GM21381 (cell line): Measurements from ENCODE around the gene BTBD3.

Experiments
- ATAC-seq: cut with Tn5 transposase; IDR thresholded peaks from one replicate; pipeline ENCODE4 v1.9.1; 2021; ENCODE audit warnings: mild to moderate bottlenecking, moderate library complexity; ENCODE audit not compliant: unreplicated experiment

The BTBD3 gene

DNA sequence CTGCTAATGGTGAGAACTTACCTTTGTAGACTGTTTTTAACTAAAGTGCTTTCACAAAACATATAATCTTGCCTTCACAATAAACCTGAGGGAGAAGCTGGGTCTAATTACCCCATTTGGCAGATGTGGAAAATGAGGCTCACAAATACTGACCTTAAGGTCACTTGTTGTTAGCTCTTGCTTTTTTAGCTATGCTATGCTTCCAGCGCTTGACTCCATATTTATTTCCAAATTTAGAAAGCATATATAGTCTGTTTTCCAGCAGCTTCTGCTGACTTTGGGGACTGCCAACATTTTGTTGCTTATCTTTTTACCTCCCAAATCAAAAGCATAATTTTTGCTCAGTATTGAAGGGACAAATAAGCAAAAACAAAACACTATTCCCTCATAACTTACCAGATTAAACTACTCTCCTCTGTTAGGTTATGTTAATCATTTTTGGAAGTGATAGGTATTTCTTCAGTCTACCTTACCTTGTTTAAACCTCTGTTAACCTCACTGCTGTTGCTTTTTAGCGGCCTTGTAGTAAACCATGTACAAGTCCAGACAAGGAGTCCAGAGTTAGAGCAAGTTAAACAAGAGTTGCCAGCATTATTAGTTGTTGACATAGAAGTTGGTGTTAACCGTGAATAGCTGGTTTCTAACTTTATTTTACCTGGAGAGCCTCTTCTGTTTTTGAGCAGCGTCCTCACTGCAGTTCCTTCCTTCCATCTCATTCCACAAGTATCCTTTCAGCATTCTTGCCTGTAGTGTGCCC is 4.9 kb upstream of the BTBD3 start:
- ATAC-seq = no peak

DNA sequence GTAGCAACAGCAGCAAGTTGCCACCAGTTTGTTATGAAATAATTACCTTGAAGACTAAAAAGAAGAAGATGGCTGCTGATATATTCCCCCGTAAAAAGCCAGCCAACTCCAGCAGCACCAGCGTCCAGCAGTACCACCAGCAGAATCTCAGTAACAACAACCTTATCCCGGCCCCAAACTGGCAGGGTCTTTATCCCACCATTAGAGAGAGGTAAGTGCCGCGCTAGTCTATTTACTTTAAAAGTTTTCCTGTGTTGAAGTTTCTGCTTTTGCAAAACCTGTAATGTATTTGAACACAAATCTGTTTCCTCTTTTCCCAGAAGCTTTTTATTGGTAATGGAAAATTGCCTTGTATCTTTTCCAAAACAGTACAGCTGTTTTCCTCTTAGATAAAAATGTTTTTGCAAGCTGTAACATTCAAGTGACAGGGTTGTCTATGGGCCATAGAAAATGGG is 725 bp downstream of the BTBD3 start:
- no peak for ATAC-seq

DNA sequence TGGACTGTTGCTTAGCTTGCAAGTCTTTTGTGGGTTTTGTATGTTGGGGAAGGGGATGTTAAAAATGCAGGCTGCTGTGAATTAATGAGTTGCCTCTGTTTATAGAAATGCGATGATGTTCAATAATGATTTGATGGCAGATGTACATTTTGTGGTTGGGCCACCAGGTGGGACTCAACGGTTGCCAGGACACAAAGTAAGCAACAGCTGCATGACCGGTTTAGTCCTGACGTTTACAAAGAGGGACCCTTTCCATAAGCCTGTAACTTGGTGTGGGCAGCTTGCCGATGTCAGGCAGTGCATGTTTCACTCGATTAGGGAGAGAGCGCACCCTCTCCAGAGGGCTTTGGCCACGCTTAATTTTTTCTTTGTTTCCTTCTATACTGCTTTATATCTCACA is 1.3 kb downstream of the BTBD3 start:
- ATAC-seq = no peak

DNA sequence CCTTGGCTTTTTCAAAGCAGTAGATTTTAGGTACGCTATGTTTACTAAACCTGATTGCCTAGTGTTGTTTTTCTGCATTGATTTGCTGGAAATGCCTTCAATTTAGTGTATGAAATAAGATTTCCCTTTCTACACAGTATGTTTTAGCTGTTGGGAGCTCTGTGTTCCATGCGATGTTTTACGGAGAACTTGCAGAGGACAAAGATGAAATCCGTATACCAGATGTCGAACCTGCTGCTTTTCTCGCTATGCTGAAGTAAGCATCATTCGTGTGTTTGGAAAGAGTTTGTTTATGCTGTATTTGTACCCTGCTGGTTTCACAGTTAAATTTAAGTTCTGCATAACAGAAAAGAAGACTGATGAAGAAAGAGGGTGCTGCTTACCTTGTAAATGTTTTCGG is 1.9 kb downstream of the BTBD3 start:
- ATAC-seq = no peak

DNA sequence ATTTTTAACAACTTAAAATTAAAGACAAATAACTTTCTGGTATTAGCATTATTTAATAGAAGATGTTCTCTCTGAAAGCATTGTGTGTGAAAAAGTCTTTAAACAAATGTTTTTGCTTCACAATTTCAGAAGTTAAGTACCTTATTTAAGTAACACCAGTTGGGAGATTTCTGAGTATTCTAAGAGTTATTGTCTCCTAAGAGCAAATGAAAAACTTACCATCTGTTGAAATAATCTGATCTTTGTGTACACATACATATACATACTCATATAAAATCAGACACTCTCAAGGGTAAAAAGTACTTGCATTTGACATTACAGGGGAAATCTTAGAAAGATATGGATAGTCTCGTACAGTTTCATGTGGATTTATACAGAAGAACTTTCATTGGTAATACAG is 2.4 kb downstream of the BTBD3 start:
- no peak for ATAC-seq

DNA sequence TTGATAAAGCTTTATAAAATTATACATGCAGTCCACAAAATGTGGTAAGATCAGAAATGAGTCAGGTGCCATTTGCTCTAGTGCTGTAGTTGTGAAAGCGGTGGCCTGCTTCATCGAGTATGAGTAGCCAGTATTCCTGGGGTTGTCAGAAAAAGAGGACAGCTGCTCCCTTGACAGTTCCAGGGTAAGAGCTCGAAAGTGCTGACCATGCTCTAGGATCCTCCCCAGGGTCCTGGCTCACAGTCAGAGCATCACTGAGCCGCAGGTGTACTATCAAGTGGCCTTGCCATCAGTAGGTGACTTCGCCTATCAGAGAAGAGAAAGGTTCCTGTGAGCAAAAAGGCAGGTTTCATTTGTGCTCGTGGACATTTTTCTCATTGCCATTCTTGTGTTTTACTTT is 3.6 kb downstream of the BTBD3 start:
- no peak for ATAC-seq

DNA sequence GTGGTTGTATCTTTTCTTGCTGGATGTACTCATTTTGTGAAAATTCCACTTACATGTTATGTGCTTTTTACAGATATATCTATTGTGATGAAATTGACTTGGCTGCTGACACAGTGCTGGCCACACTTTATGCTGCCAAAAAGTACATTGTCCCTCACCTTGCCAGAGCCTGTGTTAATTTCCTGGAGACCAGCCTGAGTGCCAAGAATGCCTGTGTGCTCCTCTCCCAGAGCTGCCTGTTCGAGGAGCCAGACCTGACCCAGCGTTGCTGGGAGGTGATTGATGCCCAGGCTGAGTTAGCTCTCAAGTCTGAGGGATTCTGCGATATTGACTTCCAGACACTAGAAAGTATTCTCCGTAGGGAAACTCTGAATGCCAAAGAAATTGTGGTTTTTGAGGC is 4.9 kb downstream of the BTBD3 start:
- no peak for ATAC-seq

DNA sequence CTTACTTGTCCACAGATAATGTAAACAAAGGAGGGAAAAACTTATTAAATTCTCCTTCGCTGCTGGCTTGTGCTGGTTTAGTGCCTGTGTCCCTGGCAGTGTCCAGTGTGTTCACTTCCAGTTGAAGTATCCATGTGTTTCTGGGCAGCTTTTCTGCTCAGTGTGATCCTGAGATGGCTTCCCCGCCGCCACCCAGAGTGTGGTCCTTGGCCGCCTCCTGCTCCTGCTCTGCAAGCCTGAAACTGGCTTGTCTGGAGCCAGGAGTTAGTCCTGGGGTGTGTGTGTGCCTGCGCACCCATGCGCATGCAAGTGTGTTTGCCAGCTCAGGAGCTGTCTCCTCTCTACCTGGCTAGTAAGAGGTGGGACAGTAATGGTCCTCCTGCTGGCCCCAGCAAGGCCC is 7.2 kb downstream of the BTBD3 start:
- no peak for ATAC-seq

DNA sequence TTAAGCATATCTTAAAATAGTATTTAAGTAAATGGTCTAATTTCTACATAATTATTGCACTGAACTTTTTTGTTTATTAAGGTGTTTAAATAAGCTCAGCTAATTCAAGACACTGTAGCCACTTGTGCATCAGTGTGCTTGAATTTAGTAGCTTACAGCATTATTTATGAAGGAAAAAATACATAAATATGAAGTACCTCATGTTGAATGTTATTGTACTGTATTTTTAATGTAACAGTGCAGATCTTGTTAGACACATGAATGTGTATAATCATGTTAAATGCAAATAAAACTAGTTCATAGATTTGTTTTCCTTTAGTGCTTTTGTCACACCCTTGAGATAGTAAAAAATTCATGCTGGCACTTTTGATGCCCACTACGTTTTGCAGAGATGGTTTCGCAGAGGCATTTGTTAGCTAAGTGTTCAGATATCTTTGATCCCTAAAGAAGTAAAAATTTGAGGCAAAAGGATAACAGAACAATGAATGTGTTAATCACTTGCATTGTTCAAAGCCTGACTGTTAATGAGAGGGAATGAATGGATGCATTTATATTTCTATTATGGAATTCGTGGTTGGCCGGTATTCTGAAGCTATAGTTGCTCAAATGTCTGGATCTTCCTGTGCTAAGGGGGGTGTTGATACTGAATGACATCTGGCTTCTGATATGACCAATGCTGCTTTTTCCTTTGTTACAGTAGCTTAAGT is 8.8 kb downstream of the BTBD3 start:
- no peak for ATAC-seq

DNA sequence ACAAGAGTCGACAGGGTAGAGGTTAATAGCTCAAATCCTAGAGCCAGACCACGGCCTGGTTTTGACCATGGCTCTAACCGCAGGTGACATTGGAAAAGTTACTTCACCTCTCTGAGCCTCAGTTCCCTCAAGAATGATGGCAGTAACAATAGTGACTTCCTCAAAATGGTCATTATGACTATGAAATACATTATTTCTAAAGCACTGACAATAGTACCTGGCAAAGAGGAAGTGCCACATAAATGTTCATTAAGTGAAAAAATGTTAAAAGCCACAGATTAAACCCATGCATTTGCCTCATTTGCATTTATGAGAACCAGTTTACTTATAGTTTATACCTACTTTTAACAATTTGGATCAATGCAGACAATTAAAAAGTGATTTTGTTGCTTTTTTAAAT is 12.3 kb downstream of the BTBD3 start:
- no peak for ATAC-seq

DNA sequence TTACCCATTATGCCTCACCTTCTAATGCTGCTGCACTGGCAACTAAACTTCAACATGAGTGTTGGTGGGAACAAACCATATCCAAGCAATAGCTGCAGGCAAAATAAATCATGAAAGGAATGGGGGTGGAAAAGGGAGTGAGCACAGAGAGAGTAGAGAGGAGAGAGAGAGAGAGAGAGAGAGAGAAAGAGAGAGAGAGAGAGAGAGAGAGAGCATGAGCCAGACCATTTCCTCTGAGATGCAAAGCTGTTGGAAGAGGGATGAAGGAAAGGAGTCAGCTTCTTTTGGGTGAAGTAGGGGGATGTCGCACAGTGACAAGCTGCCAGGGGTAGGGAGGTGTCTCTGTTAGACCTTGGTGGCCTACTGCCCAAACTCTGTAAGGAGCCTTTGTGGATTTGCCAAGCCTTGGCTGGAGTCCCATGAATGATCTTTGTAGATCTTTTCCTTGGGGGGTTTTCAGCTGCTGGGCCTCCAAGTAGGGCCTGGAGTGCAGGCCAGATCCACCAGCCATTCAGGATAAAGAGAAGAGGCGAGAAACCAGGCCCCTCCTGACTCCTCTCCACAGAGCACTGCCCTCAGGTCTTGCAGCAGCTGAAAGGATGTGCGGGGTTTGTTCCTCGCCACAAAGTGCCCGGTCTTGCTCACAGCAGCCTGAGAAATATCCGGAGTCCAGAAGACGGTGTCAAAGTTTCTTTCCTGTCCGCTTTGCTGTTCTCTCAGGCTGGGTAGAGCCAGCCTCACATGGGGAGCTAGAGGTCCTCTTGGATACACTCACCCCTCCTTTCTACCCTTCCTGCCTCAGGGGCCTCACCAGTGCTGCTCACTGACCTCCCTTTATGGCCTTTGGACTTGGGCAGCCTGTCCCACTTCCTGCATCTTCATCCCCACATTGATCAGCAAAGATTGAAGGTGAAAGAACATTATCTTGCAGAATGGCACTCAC is 17.8 kb downstream of the BTBD3 start:
- ATAC-seq = no peak

DNA sequence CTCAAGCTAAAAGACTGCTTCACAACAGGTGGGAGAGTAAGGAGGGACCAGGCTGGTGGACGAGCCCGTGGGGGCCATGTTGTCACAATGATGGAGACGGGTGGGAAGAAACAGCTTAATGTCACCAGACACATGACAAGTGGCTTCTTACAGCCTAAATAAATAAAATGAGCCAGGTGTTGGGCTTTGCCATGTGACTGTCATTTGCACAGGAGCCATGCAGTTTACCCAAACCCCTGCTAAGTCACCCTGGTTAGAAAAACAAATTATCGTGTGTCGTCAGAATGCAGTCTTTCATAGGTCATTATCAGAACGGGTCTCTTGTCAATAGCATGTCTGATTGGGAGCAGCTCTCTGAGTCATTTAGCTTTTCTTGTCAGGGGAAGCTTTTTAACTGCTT is 18.5 kb downstream of the BTBD3 start:
- ATAC-seq = no peak

DNA sequence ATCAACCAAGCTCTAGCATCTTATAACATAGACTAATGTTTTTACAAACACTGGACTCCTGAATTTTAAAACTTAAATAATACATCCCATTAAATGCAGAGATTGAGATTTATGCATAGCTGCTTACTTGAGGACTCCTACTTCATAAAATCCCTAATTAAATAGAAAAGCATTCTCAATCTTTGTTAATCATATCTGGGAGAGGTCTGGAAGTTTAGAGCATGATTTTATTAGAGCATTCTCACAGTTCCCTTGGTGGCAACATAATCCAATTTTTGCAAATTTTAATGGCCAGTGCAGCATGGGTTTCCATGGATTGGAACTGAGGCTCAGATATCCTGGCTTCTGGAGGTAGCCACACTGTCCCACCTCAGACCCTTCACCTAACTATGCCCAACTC is 19.5 kb downstream of the BTBD3 start:
- ATAC-seq = no peak

DNA sequence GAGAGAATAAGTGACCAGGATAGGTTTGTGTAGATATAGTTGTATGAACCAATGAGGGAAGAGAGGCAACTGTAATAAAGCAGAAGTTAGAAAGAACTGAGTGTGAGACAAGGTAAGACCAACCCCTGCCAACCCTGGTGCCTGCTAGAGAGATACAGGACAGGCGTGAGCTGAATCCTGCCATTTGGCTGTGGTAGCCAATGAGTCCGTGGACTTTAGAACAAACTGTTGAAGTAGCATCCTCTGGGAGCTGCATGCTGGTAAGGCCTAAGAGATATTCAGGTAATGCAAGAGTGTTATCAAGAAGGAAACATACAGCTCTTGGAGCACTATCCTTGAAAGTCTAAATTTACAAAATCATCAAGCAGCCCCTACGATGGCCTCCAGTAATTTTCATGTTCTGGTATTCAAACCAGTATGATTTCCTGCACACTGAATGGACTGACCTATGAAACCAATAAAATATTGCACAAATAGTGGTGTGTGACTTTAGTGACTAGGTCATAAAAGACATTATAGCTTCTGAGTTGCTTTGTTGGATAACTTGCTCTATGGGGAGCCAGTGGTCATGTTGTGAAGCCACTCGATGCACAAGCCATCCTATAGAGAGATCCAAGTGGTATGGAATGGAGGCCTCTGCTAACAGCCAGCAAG is 24.0 kb downstream of the BTBD3 start:
- no peak for ATAC-seq

DNA sequence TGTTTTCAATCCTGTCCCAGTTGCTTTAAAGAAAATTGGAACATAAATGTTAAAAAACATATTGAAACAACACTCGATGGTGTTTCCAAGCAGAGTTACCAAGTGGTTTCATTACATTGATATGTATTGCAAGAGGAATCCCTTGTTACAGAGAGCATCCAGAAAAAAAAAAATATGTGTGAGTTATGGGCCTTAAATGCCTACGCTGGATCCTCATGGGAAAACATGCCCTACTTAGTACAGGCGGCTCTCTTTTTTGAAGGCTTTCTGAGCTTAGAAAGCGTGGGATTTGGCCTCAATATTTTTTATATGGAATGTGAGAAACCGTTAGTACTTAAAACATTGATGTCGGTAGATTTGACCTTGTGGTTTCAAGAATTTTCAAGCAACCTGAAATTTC is 26.1 kb downstream of the BTBD3 start:
- no peak for ATAC-seq

DNA sequence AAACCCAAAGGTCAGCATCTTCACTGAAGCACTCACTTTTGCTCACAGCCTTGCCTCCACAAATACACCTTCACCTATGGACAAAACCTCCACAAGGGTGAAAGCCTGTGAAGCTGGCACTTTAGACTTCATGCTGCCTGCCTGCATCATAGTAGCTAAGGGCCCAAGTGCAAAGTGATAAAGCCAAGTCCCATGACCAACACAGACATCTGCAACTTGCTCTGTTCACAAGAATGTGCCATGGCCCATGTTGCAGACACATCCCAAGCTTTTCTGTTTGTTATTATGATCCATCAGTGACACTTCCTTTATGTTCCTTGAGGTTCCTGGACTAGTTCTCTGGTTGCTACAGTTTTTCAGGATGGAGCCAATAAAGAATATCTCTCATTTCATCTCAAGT is 31.1 kb downstream of the BTBD3 start:
- ATAC-seq = no peak

DNA sequence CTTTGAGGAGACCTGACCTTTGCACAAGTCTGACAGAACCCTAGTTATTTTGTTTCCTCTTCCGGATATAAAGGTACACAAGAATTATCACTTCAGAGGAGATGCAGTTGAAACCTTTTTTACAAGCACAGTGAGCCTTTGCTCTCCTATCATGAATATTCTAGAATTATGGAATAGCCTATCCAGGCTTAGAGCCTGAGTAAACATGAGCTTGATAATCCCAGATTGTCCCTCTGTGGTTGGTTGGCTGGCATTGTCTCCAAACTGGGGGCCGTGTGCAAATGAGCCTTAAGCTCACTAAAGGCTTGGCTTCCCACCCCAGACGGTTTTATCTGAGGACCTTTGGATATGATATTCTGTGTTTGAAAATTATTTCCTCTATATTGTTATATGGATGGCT is 32.0 kb downstream of the BTBD3 start:
- no peak for ATAC-seq

DNA sequence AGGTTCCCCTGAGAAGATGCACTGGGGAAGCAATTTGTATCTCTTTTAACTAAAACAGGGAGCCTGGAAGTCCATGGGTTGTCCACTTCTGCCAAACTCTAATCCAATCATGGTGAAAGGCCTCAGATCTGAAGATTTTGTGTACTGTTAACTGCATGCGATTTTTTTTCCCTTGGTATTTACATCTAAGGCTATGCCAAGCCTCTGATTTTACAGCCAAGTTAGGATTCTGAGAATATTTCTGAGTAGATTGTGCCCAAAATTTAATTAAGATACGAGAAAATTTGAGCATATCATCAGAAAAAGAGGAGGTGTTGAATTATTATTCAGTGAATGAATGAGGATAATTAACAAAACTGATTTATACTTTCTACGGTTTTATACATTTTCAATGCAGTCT is 34.0 kb downstream of the BTBD3 start:
- ATAC-seq = no peak

DNA sequence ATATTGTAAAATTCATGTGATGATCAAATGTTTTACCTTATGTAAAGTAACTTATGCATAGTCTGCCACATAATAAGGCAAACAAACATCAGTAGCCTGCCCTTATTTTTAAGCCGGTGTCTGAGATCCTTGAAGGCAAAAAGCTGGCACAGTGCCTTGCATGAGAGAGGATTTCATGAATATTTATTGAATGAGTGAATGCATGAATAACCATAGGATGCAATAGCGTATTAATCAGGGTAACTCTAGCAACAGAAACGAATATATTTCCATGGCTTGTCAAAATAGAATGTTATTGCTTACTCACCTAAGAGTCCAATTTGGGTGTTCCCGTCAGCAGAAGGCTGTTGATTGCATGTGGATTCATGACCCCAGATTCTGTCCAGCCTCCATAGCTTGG is 34.9 kb downstream of the BTBD3 start:
- ATAC-seq = no peak

DNA sequence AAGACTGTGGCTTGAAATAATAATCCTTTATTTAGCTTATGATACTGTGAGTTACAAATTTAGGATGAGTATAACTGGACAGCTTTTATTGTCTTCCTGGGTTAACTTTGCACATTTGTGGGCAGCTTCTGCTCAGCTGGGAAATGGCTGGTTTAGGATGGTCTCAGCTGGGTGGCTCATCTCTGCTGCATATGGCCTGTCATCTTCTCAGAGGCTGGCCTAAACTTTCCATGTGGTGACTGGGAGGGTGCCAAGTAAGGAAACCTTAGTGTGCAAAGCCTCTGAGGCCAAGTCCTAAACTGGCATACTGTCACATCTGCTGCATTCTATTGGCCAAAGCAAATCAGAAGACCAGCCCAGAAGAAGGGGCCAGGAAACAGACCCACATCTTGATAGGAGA is 40.2 kb downstream of the BTBD3 start:
- no peak for ATAC-seq

DNA sequence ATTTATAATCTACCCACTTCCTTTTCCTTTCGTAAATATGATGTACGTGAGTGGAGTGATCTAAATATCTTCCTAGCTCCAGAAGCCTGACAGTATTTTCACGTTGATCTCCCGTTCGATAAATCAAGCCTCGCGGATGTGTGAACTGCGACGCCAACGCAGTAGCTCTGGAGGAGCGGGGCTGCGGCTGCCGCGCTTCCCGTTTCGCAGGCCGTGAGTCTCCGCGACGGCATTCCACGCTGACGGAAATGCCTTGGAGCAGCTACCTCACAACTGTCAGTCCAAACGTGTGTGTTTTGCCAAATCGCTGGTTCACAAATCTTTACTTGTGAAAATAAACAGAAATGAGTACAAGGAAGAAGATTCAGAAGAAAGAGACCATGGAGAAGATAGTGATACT is 41.2 kb downstream of the BTBD3 start:
- no peak for ATAC-seq
